Fibroblast of peridontal ligament (primary cell): ENCODE data around the gene TMEM154.

ENCODE experiments used
- DNase-seq: peaks from one replicate; pipeline ENCODE4 v3.0.0-alpha.2; 2010; ENCODE audit errors: extremely low read depth

Gene TMEM154

DNA sequence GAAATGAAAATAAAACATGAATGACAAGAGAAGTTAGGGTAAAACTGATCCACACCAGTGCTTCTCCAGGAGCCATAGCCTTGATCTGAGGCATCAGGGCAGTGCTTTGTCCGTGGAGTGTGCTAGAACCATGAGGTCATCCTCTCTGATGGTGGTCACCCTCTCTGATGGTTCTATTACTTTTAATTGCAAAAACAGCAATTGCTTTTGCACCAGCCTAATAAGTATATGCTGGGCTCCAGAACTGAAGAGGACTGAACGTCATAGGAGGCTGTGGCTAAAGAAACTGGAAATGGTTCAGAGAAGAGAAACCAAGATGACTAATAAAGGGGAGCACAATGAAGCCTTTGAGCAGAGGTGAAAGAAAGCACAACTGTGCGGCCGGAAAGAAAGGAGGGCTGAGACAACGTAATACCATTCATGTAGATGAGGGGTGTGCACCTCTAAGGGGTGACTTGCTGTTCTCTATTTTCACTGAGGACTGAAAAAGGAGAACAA, 17.0 kb upstream of the TMEM154 start:
- DNase-seq = peak; percentile 11

DNA sequence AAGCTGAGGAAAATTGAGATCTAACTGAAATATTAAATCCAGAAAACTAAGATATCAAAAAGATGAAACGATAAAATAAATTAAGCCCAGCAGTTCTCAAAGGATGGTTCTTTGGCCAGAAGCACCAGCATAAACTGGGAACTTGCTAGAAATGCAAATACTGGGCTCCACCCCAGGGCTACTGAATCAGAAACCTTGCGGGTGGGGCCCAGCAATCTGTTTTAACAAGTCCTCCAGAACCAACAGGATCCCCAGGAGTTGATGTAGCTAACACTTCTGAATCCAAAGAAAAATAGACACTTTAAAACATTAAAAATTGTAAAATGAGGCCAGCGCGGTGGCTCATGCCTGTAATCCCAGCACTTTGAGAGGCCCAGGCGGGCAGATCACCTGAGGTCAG, 14.1 kb upstream of the TMEM154 start:
- no peak for DNase-seq

DNA sequence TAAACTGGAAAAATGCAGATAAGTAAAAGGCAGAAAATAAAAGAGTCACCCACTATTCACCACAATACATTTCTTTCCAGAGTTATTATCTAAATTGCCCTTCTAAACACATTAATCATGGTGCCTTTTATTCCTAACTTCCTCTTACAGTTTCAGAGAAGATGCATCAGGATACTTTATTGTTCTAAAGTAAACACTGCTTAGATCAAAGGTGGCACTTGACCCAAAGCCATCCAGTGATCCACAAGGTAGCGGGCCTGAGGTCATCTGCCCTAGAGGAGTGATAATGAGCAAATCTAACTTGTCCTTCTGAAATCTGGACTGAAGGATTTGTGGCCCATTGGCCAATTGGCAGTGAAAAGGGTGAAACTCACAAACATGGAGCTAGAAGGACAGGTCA, 12.0 kb upstream of the TMEM154 start:
- DNase-seq = no peak

DNA sequence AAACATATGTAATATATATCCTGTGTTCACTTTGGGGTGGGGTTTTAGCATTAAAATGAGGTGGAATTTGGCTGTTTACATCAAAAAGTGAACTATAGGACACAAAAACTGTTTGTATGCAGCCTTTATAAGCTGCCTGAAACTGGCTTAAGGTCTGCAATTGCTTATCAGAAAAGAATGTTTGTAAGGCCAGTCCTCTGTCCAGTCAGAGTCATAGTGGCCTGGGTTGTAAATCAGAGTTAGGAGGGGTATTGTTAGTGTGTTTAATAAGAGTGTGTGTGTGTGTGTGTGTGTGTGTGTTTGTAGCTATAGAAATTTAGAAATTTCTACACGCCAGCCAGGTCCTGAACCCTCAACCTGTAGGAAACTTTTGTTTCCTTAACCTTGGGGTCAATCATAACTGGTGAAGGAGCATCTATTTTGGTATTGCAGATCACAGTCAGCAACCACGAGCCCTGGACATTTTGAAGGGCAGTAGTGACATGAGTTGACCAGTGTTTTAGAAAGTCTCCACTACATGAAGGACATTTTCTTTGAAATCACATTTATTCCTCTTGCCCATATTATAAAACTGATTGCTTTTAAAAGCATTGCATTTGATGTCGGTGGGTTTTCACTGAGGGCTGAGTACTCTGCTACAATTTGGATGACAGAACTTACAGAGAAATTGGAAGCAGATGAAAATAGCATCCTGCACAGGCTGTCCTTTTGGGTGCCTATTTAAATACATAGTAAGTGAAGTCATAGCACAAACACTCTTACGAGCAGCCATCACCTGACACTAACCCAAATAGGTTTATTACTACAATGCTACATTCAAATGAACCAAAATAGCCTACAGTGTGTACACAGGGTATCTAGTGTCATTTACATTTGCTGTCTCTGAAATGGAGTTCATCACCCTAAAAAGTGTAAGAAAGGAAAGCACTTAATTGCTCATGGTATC, 11.2 kb upstream of the TMEM154 start:
- no peak for DNase-seq

DNA sequence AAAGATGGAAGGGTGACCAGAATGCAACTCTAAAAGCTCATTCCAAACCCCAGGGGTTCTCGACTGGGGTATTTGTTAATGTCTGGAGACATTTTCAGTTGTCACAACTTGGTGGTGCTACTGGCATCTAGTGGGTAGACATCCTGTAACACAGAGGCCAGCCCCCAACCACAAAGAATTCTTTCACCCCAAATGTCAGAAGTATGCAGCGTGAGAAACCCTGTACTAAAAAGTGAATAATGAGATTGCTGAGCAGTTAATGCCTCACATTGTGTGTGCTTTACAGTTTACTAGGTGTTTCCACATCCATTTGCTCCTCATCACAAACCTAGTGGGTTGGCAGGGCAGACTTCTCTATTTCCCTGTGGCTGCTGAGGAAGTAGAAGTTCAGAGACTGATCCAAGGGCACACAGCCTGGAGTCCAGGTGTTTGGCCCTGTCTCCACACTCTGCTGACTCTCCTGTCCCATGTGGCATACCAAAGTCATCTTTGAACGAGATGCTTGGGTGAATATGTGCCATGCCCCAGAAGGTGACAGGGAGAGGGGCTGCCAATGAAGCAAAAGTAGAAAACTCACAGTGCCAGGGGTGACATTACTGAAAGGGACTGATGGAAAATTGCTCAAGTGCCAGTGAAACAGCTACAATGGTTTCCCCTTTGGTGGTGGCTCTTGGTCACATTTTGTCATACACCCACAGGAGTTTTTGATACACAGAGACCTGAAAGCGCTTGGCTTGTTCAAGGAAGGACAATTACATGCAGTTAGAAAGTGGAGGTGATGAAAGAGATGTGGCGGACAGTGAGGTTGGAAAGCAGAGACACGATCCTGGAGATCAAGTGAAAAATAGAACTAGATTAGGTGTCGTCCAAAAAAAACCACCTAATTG, 10.1 kb upstream of the TMEM154 start:
- DNase-seq = no peak

DNA sequence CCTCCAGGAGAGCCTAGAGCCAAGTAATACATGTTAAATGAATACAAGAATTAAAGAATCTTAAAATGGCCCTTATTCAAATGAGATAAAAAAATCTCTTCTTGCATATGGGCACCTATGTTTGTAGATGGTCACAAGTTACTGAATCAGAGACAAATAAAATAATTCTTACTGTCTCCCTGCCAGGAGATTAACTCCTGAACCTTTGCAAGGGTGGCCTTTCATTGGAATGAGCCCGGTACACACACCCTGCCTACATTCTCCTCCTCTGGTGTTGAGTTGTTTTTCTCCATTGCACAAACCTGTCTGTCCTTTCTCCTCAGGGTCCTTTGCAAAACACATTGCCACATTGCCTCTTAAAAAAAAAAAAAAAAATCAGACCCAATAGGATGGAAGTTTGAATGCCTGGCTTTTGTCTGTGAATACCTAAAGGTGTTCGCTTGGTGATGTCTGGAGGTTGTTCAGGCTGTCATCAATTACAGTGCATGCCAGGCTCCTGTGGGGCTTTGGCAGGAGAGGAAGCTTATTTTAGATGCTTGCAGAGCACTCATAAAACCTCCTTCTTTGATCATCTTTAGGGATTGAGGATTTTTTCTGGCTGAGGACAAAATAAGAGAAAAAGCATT, 8.3 kb upstream of the TMEM154 start:
- DNase-seq = no peak

DNA sequence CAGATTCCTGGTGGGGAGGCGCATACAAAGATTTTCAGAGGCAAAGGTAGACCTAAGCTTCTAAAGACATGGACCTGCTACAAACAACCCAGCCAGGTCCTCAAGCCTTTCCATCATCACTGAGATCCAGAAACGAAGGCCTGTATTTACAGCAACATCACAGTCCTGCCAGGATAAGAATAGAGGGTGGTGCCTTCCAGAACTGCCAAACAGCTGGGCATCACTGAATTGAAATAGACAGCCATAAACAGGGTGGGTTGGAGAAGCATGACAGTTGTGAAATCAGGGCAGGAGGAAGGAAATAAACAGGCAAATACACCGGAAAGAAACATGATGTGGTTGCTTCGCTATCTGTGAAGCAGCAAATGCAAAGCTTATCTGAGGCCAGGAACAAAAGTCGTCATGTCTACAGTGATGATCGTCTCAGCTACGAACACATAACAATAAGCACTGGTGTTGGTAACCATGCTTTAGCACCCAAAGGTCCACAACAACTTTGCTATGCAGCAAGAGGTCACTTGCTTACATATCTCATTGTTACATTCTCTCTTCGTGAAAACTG, 6.7 kb upstream of the TMEM154 start:
- DNase-seq = no peak

DNA sequence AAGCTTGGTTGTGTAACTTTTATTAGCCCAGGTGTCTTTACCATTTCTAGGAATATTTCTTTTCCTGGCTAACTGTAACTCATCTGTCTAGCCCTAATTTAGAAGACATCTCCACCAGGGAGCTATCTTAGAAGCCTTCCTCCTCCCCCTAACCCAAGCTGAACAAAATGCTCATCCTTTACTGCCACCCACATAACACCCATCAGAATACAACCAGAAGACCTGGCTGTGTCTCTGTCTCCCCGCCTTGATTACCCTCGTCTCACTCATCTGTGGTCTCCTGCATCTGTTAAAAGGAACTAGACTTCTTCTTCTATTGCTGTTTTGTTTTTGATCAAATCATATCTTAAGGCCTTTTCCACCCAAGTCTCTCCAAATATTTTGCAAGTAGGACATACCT, 4.8 kb upstream of the TMEM154 start:
- no peak for DNase-seq

DNA sequence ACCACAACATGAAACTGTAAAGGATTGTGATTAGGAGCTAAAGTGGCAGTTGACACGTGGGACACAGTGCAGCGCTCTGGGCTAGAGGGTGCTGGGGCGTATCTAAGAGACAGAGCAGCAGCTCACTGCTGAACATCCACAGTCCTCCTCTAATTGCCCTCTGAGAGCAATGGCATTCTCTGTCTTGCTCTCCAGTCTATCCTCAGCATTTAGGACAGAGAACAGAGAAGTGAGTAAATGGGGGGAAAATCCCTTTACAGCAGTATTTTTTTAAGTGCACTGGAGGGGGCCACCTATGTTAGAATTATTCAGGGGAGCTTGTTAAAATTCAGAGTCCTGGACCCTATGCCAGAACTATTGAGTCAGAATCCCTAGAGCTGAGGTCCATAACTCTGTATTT, 4.2 kb upstream of the TMEM154 start:
- no peak for DNase-seq

DNA sequence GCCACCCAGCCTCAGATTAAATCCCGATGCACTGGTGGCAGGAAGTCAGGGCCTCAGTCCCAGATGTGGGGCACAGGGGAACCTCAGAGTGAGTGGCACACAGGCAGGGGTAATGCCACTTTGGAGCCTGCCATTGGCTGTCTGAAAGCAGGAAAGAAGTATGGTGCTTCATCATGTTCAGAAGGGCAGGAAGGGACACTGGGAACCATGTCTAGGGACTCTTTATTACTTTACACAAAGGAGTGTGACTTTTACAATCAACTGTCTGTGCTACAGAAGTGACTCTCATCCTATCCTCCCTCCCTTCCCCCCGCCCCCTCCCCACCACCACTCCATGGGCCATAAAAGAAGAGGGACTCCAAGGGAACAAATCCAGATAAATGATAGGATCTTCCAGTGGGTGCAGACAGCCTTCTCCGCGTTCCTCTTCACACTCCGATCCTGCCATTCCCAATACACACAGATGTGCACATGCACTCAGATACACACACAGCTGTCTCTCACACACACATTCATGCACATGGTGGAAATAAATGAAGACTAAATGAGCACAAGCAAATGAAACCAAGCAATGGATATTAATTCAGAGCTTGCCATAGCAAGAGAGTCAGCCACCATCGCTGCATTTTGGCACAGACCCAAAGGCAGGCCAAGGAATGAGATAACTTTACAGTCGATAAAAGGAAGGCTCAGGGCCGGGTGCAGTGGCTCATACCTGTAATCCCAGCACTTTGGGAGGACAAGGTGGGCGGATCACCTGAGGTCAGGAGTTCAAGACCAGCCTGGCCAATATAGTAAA, 2.5 kb upstream of the TMEM154 start:
- DNase-seq = no peak

DNA sequence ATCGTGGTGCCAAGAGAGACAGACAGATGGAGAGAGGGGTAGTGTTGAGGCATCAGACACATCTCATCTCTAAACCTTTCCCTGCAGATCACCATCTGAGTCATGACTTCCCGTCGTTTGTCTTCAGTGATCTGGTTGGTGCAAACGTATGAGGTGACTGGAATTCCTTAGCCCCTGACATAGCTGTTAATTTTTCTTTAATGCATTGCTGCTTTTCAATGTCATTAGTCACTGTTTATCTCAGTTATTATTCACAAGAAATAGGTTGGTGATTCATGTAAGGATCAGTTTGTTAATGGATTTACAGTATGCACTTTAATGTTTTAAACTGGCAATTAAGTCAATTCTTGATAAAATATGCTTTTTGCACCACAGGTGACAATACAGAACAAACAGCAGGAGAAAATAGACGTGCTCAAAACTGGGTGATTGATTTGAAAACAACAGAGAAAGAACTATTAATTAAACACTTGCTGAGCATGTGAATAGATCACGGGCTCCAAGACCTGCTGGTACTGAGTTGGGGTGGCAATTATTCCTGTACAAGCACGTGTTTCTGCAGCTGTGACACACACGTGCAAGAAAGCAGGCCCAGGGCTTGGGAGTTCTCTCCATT, 1.3 kb upstream of the TMEM154 start:
- no peak for DNase-seq

DNA sequence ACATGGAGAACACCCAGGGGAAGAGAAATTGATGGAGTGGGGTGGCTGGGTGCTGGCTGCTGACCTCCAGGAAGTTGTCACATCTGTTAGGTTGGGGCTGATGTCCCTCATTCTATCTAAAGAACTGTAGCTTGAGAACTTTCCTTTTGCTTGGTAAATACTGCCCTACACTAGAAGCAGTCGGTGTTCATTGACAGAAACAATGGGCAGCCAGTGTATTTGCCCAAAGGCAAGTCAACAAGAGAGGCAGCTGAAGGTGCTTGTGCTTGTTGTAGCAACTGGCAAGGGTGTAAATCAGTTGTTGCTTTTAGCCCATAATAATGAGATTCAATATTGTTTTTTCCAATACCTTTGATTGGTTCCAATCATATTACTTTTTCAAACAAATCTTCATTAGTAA, 956 bp downstream of the TMEM154 start:
- no peak for DNase-seq

DNA sequence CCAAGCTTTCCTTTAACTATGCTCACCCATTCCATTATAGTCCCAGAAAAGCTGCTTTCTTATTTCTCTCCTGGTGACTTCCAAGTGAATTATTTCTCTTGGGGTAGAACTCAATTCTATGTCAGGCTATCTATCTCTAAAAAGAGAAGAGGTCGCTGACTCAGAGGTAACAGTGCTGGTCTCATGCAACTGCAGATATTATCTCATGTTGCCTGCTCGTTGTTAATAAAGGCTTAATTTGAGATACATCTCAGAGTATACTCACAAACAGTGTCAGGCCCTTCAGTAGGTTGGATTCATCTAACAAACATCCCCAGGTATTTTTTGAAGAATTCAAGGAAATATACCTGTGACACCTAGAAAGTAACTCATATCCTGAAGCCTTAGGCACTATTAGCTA, 2.7 kb downstream of the TMEM154 start:
- no peak for DNase-seq

DNA sequence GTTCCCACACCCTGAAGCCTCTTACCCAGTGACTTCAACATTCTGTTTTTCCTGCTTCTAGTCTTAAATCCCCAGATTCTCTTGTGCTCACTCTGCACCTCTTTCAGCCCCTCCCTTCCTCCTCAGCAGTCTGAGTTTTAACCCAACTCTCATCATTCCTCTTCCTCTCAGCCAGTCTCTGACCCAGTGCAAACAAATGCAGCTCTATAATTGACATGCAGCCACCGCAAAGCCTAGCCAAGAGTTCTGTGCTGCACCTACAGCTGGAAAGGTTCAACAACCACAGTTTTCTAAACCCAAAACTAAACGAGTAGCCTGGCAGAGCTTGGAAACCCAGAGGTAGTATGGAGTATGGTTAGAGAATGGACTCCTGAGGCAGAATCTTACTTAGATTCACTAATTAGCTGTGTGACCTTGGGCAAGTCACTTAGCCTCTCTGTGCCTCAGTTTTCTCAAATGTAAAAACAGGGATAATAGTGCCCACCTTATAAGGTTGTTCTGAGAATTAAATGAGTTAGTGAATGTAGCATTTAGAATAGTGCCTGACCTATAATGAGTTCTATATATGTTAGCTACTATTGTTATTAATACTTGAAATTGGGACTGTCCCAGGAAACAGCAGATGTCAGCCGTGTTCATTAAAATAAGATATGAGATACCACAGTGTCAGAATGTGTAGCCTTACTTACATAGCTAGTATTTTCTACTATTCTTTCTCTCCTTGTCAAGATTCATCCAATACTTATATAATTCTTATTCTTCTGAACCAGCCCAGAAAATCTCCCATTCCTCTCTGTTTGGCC, 3.5 kb downstream of the TMEM154 start:
- no peak for DNase-seq

DNA sequence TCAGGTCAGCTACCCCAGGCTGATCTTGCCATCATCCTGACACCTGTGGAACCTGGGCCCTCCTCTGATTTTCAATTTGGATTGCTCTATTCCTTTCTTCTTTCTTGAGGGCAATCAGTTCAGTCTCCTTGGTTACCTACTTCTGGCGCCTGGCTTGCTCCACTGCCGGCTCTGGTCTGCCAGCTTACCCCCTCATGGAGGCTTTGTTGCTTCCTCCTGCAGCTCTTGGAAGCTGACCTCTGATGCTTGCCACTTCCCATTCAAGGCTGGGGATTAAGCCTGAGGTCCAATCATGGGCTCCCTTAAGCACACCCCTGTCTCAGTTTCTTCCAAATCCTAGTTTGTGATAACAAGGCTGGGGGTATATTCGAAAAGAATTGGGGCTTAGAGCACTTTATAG, 5.4 kb downstream of the TMEM154 start:
- no peak for DNase-seq

DNA sequence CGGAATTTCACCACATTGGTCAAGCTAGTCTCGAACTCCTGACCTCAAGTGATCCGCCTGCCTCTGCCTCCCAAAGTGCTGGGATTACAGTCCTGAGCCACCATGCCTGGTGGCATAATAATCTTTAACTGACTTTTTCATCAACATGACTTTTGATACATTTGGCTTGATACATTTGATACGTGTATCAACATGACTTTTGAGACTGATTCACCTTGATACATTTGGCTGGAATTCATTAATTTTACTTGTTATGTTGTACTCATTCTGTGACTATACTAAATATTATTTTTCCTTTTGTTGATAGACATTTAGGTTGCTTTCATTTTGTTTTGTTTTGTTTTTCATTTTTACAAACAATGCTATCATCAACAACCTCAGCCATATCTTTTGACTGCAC, 6.3 kb downstream of the TMEM154 start:
- no peak for DNase-seq

DNA sequence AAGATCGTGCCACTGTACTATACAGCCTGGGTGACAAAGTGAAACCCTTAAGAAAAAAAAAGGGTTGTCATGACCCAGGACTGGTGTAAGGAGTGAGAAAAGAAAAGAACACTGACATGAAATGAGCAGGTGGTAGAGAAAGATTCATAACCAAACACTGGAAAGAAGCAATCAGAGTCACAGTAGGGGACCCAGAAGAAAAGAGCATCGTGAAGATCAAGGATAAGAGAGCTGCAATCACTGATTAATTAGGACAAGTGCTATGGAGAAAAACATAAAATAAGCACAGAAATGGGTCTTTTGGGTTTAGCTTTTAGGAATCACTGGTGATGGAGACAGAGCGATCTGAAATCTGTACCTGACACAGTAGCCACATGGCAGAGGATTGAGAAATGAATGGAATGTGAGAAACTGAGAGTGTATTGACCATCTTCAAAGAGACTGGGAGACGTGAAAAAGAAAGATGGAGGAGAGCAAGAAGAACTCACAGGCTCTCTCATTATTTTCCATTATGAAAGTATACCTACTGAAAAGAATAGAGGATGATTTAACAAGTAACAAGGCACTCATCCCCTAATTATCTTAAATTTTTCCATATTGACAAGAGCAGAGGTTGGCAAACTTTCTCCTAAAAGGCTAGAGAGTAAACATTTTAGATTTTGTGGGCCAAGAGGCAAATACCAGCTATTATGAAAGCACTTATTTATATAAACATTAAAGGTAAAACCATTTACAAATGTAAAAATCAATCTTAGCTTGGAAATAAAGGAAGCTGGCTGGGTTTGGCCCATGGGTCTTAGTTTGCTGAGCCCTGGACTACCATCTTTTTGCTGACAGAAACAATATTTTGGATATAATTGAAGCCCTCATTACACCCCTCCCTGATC, 7.3 kb downstream of the TMEM154 start:
- no peak for DNase-seq

DNA sequence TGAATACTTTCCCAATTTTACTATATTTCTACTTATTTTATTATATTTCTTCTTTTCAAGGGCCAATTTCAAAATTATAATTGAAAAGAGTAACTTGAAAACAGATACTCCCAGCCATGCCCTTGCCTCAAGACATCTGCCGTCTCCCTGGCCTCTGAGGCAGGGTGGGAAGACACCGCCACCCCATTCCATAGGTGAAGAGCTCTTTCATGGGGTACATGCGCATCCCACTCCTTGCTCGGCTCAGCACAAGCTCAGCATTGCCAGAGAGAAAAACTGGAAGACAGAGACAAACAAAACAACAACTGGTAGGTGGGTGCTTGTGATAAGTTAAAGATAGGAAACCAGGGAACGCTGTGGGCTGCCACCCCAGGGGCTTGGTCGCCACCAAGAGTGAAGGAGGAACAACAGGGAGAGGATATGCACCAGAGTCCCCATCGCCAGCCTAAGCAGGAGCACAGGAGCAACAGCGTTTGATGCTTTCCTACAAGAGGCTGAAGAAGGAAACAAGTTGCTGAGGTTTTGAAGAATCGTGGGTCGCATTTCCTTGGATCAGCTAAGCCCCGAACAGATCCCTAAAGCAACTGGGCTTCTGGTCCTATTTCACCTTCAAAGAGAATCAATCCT, 11.3 kb downstream of the TMEM154 start:
- no peak for DNase-seq
